GM18907 (cell line): ENCODE results near the gene AGK.
A peak's percentile ranks its signal among the peaks of the same experiment; 100 is the strongest.
"Not testable (repeated sequence)": the region's sequence is repeated elsewhere in the genome, so short reads cannot be mapped to it uniquely, and the experiment has no call there.

Source experiments
- ATAC-seq: cut with Tn5 transposase; IDR thresholded peaks from one replicate; pipeline ENCODE4 v1.9.1; 2021; ENCODE audit warnings: mild to moderate bottlenecking, moderate library complexity; ENCODE audit not compliant: unreplicated experiment

AGK gene

DNA sequence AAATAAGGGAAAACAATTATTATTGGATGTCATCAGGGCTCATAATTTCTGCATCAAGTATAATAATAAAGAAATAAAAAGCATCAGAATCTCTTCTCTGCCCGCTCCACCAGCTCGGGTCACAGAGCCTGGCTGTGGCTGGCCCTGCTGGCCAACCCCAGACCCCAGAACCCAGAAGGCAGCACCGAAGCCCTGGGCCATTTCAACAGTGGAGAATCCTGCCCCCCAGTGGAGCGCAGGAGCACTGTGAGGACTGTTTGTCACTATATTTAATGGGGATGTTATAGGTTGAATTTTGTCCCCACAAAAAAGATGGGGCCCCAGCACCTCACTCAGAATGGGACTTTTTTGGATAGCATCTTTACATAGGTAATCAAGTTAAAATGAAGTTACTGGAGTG is 123.5 kb downstream of the AGK start:
- ATAC-seq: no peak

DNA sequence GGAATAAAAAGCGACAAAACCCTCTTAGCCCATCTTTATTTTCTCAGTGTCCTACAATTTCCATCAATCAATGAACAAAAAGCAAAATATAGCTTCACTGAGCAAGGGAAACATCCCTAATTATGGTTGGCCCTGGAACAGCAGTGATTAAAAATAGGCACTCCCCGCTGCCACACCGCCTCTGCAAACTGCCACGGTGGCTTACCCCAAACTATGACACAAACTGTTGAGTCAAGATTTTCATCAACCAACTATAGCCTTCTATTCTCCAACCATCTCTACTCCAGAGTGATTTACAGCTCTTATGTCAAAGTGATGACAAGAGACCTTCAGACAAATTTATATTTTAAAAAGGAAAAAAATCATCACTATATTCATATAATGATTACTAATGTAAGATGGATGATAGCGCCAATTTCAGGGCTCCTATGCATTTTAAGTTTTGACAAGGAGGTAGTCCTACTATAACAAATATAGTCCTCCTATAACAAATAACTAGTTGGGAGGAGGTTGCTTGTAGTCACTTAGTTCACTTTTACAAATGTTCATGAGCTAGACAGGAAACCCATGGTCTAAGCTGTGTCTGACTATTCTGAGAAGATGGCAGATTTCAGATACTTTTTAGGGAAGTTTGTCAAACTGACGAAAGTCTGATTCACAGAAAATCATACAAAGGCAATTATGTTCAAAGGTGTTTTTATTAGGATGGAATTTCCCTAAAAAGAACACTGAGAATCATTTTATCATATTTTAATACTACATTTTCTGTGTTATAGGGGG is 124.4 kb downstream of the AGK start:
- no peak for ATAC-seq

DNA sequence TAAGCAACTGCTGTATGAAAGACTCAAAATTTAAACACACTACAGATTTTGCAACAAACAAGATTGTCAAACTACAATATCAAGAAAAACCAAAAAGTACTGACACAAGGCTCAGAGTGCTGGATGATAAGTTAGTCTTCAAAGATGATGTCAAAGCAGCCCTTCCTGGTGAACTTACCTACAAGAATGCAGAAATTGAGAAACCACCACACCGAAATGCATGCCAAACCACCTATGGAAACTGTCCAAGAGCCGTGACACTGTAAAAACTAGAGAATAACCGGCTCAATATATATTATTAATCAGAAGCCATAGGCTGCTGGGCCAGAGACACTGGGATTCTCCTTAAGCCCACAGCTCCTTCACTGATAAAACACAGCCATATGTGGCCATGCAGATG is 125.4 kb downstream of the AGK start:
- no peak for ATAC-seq

DNA sequence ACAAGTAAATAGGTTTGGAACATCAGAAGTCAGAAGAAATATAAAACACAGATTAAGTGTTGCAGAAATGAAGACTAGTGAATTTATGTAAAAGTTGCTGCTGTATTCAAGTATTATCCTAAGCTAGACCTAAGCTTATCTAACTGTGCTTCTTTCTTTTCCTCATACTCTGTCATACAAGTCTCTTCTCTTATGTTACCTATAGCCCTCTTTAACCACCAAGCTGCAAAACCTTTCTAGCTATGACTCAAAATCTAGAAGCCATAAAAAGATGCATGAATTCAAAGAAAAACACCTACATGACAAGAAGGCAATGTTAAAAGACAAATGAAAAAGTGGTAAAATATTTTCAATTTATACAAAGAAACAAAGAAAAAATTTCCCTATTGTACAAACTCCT is 127.8 kb downstream of the AGK start:
- peak; percentile 71 for ATAC-seq

GRCh38 chr7:141685285-141686023 is 134.2 kb downstream of the AGK start:
- no peak for ATAC-seq

DNA sequence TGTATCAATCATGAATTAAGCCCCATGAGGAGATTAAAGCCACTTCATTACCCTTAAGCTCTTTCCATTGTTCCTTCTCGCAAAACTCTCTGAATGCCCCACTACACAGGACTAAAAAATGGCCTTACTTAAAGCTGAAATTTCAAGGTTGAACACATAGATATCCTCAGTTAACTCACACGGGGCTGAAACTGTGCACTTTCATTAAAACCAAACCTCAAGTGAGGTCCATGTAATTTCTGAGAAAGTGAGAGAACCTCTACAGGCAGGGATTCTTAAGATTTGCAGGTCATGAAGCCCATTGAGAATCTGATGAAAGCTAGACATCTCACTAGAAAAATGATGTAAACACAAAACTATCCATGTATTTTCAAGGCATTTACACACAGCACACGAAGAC is 134.9 kb downstream of the AGK start:
- ATAC-seq: no peak

GRCh38 chr7:141686670-141687069 is 135.5 kb downstream of the AGK start:
- ATAC-seq: no peak

DNA sequence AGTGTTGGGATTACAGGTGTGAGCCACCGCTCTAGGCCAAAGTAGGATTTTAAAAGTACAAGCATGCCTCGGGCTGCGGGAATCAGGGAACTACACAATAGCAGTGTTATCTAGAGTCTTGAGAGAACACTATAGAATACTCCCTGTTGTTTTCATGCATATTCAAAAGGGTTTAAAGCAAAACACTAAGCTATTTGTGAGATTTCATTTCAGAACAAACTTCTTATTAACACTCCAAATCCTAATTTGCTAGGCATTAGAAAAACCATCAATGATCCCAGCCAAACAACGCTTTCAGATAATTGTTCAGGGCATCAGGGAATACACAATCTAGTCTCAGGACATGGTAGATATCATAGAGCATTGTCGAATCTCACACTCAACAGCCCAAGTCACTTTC is 136.8 kb downstream of the AGK start:
- ATAC-seq: no peak

DNA sequence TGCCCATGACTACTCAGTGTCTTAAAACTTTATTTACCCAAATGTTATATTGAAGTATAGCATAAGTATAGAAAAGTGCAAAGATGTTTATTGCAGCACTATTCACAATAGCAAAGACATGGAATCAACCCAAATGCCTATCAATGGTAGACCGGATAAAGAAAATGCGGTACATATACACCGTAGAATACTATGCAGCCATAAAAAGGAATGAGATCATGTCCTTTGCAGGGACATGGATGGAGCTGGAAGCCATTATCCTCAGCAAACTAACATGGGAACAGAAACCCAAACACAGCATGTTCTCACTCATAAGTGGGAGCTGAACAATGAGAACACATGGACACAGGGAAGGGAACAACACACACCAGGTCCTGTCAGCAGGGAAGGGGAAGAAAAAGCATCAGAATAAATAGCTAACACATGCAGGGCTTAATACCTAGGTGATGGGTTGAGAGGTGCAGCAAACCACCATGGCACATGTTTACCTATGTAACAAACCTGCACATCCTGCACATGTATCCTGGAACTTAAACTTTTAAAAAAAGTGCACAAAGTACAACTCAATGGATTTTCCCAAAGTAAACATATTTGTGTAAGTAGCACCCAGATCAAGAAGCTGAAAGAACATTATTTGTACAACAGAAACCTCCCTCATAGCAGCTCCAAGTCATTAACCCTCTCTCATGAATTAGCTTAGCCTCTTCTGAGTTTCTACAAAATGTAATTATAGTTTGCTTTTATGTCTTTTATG is 138.0 kb downstream of the AGK start:
- not testable (repeated sequence) for ATAC-seq

DNA sequence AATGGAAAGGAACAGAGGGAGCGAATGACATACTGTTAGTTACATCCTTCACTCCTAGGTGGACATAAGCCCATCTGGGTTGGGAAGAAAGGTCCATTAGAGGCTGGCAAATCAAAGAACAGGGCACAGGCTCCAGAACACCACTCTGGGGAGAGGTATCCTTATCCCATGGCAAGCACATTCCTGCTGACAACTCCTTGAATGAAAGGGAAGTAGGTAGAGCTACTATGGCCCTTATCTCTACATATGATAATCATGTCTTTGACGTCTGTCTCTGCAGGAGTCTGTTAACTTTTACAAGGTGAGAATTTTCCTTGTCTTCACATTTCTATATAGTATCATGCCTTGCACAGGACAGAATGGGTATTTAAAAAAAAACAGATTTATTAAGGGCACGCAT is 140.3 kb downstream of the AGK start:
- ATAC-seq: no peak

DNA sequence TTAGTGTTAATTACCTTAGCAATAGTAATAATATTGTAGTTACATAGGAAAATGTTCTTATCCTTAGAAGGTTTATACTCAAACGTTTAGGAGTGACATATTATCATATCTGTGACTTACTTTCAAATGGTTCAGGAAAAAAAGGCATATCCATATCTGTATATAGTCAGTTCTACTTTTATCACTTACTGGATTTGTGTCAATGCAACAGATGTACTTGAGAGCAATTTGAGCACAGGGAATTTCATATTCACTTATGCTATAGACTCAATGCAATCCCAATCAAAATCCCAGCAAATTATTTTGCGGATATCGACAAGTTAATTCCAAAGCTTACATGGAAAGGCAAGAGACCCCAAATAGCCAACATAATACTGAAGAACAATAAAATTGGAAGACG is 140.8 kb downstream of the AGK start:
- no peak for ATAC-seq

- no peak for ATAC-seq
Observed at GRCh38 chr7:141693082-141693481, 141.9 kb downstream of the AGK start.

DNA sequence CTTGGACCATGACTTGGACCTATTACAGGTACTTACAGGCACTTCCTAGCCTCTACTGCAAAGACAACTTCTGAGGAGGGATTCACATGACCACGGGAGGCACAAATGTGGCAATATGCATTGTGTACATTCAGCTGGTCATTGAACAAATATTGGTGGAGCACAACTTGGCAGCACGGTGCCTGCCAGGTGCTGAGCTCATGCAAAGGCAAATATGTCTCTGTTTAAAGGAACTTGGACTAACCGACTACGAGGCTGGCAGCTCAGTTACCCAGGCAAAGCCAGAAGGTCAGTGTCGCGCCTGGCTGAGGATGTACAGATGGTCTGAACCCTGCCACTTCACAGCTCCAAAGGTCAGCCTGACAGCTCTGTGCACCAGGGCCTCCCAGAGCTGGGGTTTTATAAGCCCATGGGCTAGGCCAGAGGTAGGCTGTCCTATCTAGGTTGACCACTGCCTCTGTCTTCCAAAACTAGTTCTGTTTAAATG is 144.6 kb downstream of the AGK start:
- ATAC-seq: peak; percentile 42

DNA sequence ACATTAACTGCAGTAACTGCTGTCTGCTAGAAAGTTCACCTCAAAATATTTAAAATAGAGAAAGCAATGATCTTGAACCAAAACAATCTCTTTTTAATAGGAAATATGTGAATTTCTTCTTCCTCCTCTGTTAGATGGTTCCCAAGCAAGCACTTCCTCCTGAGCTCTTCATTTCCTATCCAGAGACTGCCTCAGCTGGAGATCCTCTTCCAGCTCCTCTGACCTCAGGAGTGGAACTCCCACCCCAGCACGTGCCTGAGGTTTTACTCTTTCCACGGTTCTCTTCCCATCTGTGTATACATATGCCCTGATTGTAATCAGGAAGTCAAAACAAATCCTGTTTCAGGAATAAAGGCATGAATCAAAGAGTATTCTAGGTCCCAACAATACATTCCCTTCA is 145.1 kb downstream of the AGK start:
- ATAC-seq: no peak

- ATAC-seq: no peak
Observed at GRCh38 chr7:141697211-141697871, 146.1 kb downstream of the AGK start.

DNA sequence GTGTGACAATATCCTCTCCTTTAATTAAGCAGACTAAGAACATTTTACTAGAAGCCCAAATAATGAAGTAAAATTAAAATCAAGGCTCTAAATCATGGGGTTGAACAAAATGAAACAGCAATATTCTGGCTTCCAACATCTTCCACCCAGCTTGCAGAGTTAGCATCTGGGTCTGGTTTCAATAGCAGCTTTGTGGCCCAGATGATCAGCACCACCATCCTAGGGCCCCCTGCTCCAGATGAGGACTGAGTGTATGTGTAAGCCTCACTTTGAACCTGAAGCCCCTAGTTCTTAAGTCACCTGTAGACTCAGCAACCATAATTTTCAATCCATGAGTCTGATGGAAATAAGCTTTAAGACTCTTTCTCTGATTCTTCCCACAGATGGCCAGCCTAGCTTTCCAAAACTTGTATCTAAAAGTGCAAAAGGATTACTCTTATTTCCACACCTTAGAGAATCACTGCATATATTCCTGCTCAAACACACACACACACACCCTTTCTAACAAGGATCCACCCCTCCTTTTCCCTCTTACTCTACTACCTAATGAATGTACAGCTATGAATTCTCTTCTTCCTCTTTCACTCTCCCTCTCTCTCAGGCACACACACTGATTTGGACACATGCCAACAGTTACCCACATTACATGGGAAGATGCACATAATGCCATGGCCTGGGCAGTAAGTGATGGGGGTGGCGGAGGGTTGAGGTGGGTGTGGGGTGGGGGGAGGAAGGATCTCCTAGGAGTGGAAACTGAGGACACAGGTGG is 147.2 kb downstream of the AGK start:
- ATAC-seq: no peak

GRCh38 chr7:141699860-141700259 is 148.7 kb downstream of the AGK start:
- ATAC-seq: no peak

DNA sequence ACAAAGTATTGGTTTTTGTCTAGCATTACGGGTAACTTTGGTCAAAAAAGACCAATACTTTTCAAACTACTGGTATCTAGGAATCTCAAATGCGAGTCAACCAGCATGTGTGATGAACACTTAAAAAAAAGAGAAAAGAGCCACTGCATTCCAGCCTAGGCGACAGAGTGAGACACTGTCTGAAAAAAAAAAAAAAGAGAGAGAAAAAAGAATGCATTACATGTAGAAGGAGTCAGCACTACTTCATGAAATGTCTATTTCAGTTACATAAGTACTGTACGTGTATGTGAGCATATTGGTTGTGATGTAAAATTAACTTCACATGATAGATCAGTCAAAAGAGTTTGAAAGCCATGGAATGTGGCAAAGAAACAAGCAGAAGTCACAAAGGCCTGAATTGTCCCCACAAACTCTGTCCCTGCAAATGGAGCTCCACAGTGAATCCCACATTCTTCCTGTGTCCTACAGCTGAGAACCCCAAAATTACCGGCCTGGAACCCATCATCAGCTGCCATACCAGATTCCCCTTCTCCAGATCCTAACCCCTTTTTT is 149.2 kb downstream of the AGK start:
- ATAC-seq: no peak

GRCh38 chr7:141700848-141701371 is 149.7 kb downstream of the AGK start:
- peak; percentile 7 for ATAC-seq
